ENCODE results near the gene ELMO1.

- no peak for TF ChIP-seq FOSL1 (IDR thresholded peaks at IDR 0.05; ENCODE audit: low read depth)
- no peak for TF ChIP-seq CTCF (IDR thresholded peaks at IDR 0.05 in 2 of 3, conservative IDR thresholded peaks at IDR 0.05 in 1 of 3; ENCODE audit: borderline replicate concordance in 1 of 3, insufficient read depth in 1 of 3, low read depth in 2 of 3, low read length in 2 of 3)
- TF ChIP-seq JUND (IDR thresholded peaks at IDR 0.05), result no peak
- TF ChIP-seq, protein P1, sequence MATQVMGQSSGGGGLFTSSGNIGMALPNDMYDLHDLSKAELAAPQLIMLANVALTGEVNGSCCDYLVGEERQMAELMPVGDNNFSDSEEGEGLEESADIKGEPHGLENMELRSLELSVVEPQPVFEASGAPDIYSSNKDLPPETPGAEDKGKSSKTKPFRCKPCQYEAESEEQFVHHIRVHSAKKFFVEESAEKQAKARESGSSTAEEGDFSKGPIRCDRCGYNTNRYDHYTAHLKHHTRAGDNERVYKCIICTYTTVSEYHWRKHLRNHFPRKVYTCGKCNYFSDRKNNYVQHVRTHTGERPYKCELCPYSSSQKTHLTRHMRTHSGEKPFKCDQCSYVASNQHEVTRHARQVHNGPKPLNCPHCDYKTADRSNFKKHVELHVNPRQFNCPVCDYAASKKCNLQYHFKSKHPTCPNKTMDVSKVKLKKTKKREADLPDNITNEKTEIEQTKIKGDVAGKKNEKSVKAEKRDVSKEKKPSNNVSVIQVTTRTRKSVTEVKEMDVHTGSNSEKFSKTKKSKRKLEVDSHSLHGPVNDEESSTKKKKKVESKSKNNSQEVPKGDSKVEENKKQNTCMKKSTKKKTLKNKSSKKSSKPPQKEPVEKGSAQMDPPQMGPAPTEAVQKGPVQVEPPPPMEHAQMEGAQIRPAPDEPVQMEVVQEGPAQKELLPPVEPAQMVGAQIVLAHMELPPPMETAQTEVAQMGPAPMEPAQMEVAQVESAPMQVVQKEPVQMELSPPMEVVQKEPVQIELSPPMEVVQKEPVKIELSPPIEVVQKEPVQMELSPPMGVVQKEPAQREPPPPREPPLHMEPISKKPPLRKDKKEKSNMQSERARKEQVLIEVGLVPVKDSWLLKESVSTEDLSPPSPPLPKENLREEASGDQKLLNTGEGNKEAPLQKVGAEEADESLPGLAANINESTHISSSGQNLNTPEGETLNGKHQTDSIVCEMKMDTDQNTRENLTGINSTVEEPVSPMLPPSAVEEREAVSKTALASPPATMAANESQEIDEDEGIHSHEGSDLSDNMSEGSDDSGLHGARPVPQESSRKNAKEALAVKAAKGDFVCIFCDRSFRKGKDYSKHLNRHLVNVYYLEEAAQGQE (IDR thresholded peaks at IDR 0.05; ENCODE audit: low read depth), result no peak
Measured at GRCh38 chr7:37318541-37318940, 130.1 kb downstream of the ELMO1 start.
